HFFc6 (cell line): Measurements from ENCODE around the gene CTAG2. TPM values are rescaled to one million over a fixed set of nuclear protein-coding genes. Genes with fewer than 3 reads are reported as not detected.

Source experiments
- DNase-seq: peaks from one replicate; pipeline ENCODE4 v3.0.0-alpha.2; 2018
- H3K27ac Mint-ChIP-seq: 2 replicates; pipeline ENCODE4 v1.8.0; 2020; ENCODE audit warnings: mild to moderate bottlenecking, mixed read lengths
- H3K27me3 Mint-ChIP-seq: 2 replicates; pipeline ENCODE4 v1.8.0; 2021; ENCODE audit warnings: mild to moderate bottlenecking, moderate library complexity, mixed read lengths; ENCODE audit not compliant: insufficient read depth
- H3K36me3 Mint-ChIP-seq: 2 replicates; pipeline ENCODE4 v1.8.0; 2021; ENCODE audit warnings: low read depth, mixed read lengths
- H3K4me1 Mint-ChIP-seq: 2 replicates; pipeline ENCODE4 v1.8.0; 2020; ENCODE audit warnings: low read depth, mixed read lengths
- H3K4me3 Mint-ChIP-seq: 2 replicates; pipeline ENCODE4 v1.8.0; 2020; ENCODE audit warnings: mild to moderate bottlenecking, moderate library complexity, mixed read lengths
- H3K9me3 Mint-ChIP-seq: 2 replicates; pipeline ENCODE4 v1.8.0; 2020; ENCODE audit warnings: mild to moderate bottlenecking, mixed read lengths
- CTCF ChIP-seq: fragments of 200-600 bp; sonication (generic); IDR thresholded peaks from 2 replicates; pipeline ENCODE4 v1.5.0; 2021; ENCODE audit warnings: antibody characterized with exemption, mild to moderate bottlenecking
- total RNA-seq, 6 experiments: library from RNA; stranded (reverse); fragmentation: NEBNext Ultra II Directional; extraction: Animal tissue kit (Norgen Biotek cat#: 25700); gene quantifications; 2 replicates in 1 of 6; 3 replicates in 5 of 6; pipeline ENCODE4 v1.2.3, GENCODE V29; 2021

CTAG2 gene
- total RNA-seq, 6 experiments from 2014 or later: not detected

GRCh38 chrX:154655786-154656185, 2.4 kb upstream of the CTAG2 start:
- no peak for DNase-seq
- H3K27ac Mint-ChIP-seq: no peak overlapping the region
- peaks cover 22% of the 10 kb centered on the region for H3K27me3 Mint-ChIP-seq
- H3K4me1 Mint-ChIP-seq: no peaks in the 10 kb centered on the region
- H3K9me3 Mint-ChIP-seq: no peaks in the 10 kb centered on the region
- no peak overlapping the region for H3K4me3 Mint-ChIP-seq
- TF ChIP-seq CTCF: no peak
- no peaks in the 10 kb centered on the region for H3K36me3 Mint-ChIP-seq

GRCh38 chrX:154655346-154655745, 2.0 kb upstream of the CTAG2 start:
- no peak for TF ChIP-seq CTCF
- H3K27me3 Mint-ChIP-seq: peaks cover 22% of the 10 kb centered on the region
- H3K4me1 Mint-ChIP-seq: no peaks in the 10 kb centered on the region
- no peak overlapping the region for H3K27ac Mint-ChIP-seq
- DNase-seq: no peak
- H3K36me3 Mint-ChIP-seq: no peaks in the 10 kb centered on the region
- no peaks in the 10 kb centered on the region for H3K9me3 Mint-ChIP-seq
- no peak overlapping the region for H3K4me3 Mint-ChIP-seq

GRCh38 chrX:154654925-154655324, 1.5 kb upstream of the CTAG2 start:
- no peak for DNase-seq
- no peak for TF ChIP-seq CTCF
- H3K27me3 Mint-ChIP-seq: peaks cover 19% of the 10 kb centered on the region
- no peaks in the 10 kb centered on the region for H3K9me3 Mint-ChIP-seq
- H3K36me3 Mint-ChIP-seq: no peaks in the 10 kb centered on the region
- H3K4me1 Mint-ChIP-seq: no peaks in the 10 kb centered on the region
- no peak overlapping the region for H3K27ac Mint-ChIP-seq
- no peak overlapping the region; the same call in 1 of the 2 replicates for H3K4me3 Mint-ChIP-seq

GRCh38 chrX:154654372-154654771, 993 bp upstream of the CTAG2 start:
- TF ChIP-seq CTCF: no peak
- Mint-ChIP-seq H3K9me3 (no peaks in the 10 kb centered on the region), H3K36me3 (no peaks in the 10 kb centered on the region), H3K27me3 (peaks cover 19% of the 10 kb centered on the region), H3K27ac (no peak overlapping the region), H3K4me1 (no peaks in the 10 kb centered on the region), H3K4me3 (no peak overlapping the region)
- no peak for DNase-seq

GRCh38 chrX:154653048-154653401, 354 bp downstream of the CTAG2 start:
- H3K9me3 Mint-ChIP-seq: no peaks in the 10 kb centered on the region
- no peak overlapping the region for H3K4me3 Mint-ChIP-seq
- peaks cover 19% of the 10 kb centered on the region for H3K27me3 Mint-ChIP-seq
- H3K36me3 Mint-ChIP-seq: no peaks in the 10 kb centered on the region
- no peaks in the 10 kb centered on the region for H3K4me1 Mint-ChIP-seq
- TF ChIP-seq CTCF: no peak
- H3K27ac Mint-ChIP-seq: no peak overlapping the region
- no peak for DNase-seq
